ENCODE measurements around the gene AGPAT4.

Gene AGPAT4

DNA sequence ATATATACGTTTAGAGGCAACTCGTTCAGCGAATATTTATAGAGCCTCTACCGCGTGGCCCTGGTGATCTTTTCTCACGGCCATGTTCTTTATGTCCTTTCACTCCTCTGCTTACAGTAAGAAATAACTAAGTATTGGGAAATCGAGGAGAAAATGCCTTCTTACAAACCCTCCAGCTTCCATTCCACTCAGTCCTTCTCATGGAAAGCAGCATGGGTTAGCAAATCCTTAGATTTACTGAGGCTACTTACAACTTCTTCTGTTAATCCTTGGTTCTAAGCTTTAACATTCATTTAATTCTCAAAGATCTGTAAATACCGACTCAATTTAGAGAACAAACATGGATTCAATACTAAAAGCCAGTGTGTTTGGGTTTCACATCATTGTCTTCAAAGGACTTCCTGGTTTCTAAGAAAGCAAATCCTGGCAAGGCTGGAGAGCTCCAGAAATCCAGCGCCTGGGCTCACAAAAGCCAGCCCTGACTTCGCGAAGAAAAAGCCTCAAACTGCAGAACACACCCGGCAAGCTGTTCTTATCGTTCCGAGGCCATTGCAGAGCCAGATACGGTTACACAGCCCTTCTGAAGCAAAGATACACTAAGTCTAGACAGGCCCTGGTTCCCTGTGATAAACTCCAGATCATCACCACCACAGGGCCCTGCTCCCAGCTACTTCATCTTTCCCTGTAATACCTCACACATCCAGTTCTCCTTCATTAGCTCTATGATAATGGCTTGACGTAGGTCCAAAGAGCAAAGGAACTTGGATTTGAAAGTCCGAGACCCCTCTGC, 19.2 kb downstream of the AGPAT4 start:
- no peak for DNase-seq (ENCODE audit: low spot score)

DNA sequence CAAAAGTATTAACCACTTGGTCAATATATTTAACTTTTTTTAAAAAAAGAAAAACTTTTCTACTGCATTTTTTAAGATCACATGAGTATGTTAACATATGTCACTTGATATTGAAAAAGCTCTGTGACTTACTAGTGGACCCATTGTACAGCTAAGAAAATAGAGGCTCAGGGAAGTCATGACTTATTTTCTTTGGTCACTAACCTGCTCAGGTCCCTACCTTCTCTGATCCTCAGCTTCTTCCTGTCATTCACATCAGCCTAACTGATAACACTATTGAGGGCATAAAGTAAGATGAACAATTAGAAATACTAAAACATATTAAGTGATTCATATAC, 19.8 kb downstream of the AGPAT4 start:
- no peak for DNase-seq (ENCODE audit: low spot score)

DNA sequence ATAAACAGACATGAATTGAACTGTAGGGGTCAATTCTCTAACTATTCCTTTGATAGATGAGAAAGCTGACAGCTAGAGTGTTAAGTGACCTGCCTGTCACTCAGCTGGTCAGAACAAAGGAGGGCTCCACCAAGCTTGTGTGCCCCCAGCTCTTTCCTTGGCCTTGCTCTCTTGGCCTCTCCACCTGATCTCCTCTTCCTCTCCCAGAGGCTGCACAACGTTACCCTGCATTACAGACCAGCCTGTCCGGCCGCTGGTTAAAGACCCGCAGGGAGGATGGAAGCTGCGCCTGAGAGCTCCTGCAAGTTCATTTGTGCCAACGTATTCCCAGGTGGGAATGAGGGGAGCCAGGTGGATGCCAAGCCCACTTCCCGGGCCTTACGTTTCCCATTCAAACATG, 22.5 kb downstream of the AGPAT4 start:
- no peak for DNase-seq (ENCODE audit: low spot score)

DNA sequence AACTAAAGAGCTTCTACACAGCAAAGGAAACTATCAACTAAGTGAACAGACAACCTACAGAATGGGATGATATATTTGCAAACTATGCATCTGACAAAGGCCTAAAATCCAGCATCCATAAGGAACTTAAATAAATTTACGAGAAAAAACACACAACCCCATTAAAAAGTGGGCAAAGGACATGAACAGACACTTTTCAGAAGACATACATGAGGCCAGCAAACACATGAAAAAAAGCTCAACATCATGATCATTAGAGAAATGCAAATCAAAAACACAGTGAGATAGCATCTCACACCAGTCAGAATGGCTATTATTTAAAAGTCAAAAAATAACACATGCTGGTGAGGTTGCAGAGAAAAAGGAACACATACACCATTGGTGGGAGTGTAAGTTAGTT, 24.5 kb downstream of the AGPAT4 start:
- no peak for DNase-seq (ENCODE audit: low spot score)

DNA sequence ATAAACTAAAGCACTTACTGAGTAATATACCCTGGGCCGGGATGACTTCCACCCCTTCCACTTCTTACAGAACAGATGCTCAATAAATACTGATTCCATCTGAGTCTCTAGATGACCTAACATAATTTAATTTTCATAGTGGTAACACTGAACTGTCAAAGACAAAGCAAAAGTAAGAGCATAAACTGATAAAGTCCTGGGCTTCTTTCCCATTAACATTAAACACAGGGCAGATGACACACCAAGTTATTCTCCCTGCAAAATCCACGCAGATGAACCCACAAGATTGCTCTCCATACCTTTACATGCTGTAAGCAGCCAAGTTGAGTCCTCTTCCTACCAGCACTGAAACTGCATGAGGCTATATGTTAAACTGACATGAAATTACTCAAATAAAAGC, 27.1 kb downstream of the AGPAT4 start:
- no peak for DNase-seq (ENCODE audit: low spot score)

DNA sequence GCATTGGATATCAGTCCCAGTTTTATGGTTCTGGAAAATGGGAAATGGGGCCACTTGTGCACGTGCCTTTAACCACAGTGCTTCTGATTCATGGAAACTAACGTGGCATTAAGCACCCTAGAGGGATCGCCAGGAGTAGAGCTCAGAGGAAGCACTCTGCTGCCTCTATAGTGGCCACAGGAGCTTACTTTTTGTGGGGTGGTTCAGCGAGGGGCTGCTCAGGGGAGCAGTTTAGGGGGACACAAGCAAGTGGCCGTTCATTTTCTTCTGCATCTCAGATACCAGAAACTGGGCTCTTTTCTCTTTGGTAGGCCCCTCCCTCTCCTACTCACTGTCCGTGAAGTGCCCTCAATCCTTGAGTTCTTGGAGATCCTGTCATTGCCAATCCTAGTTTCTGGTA, 28.5 kb downstream of the AGPAT4 start:
- DNase-seq (ENCODE audit: low spot score) = no peak

DNA sequence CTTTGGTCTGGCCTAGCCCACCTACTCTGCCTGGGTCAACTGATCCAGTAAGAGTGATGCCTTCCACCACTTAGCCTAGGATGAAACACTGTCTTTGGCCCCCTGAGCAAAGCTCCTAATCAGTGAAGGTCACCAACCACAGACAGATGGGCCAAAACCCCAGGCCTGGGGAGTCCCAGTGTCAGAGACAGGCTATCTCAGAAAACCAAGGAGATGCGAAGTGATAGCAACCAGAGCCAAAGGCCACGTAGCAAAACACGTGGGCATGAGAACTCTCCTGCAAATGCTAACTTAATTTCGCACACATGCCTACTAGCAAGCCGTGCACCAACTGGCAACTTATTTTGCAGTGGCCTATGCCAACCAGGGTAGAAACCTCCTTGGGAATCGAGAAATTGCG, 29.1 kb downstream of the AGPAT4 start:
- DNase-seq (ENCODE audit: low spot score) = no peak

DNA sequence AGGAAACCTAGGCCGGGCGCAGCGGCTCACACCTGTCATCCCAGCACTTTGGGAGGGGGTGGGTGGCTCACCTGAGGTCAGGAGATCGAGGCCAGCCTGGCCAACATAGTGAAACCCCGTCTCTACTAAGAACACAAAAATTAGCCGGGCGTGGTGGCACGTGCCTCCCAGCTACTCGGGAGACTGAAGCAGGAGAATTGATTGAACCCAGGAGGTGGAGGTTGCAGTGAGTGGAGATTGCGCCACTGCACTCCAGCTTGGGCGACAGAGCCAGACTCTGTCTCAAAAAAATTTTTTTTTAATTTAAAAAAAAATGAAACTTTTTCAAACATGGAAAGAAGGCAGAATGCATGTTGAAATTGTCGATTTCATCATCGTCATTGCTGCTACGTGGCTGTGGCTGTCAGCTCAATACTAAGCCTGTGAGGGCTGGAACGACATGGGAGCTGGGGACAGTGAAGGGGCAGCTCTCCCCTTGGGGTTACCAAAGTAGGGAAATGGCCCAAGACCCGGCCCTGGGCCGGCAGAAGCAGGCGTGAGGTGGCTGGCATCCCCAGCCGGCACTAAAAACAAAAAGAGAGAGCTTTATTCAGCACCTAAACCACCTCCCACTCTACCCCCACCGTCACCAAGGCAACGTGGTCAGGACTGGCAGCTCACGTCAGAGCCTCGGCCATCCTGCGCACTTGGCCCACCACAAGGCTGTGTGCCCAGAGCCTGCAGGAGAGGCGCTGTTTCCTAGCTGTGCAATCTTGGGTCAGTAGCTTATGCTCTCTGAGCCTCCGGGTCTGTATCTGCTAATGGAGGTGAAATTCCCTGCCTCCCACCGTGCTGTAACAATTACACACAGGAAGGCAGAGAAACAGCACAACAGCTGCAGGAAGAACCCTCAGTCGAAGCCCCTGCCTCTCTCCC, 30.8 kb downstream of the AGPAT4 start:
- DNase-seq (ENCODE audit: low spot score) = no peak

DNA sequence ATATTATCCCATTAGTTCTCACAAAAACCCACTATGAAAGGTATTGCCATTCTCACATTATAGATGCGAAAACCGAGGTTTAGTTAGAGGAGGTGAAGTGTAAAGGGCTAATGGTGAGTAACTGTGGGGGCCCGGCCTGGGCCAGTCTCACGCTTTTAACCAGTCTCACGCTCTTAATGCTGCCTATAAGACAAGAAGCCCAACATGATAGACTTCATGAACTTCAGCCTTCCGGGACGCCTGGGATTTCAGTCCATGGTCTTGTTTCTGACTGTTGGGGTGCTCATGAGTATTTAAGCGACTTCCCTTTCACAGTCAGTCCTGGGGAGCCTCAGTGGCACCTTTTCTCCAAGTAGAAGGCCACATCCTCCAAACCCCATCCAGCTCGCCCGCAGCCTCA, 31.7 kb downstream of the AGPAT4 start:
- no peak for DNase-seq (ENCODE audit: low spot score)

DNA sequence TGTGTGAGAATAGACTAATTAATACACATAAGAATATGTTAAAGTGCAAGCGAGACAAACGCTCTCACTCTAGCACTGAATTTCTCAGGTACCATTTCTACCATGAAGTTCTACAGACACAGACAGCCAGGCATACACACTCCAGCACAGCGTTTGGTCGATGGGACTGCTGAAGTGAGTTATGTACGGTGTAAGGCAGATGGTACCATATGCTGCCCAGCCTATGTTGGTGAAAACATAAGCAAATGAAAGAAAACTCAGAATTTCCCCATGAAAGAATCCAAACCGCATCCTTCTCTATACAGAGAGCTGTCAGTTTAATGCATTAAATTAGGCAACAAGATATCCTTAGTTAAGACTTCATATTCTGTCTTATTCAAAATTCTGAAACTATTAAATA, 34.9 kb downstream of the AGPAT4 start:
- DNase-seq (ENCODE audit: low spot score) = no peak

DNA sequence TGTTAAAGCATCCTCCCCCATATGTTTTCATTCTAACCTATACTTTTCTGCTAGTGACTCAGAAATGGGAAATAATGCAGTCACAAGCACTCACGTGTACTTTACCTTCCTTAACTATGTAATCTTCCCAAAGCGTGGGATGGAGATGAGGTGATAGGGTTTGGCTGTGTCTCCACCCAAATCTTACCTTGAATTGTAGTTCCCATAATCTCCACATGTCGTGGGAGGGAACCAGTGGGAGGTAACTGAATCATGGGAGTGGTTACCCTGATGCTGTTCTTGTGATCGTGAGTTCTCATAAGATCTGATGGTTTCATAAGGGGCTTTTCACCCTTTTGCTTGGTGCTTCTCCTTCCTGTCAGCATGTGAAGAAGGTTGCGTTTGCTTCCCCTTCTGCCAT, 35.4 kb downstream of the AGPAT4 start:
- no peak for DNase-seq (ENCODE audit: low spot score)

DNA sequence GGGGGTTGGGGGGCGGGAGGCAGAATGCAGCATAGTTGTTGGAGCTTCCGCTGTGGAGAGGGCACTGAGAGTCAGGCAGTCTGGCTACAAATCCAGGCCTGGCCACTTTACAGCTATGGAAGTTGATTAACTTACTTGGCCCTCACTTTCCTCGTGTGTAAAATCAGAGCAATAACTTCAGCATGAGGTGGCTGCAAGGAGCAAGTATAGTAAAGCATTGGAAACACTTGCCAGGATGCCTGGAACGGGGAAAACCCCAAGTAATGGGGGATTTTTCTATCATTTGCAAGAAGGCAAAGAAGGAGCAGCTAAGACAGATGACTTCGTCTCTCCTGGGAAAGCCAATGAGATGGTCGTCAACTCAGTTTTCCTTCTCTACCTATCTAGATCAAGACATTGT, 35.8 kb downstream of the AGPAT4 start:
- no peak for DNase-seq (ENCODE audit: low spot score)

DNA sequence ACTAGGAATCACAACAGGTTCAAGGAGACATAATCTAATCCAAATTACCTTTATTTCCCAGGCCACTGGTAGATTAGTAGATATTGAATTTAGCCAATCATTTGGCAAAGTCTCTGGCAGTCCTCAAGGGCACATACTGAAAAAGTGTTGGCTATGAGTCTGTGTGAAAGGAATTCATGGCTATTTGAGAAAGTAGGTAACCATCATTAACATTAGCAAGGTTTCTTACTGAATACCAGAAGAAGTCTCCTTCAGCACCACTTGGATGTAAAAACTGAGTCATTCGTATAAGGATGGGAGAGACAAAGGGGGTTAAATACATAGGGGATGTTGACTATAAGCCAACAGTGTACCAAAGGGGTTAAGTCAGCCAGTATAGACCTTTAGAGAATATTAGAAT, 36.7 kb downstream of the AGPAT4 start:
- no peak for DNase-seq (ENCODE audit: low spot score)

DNA sequence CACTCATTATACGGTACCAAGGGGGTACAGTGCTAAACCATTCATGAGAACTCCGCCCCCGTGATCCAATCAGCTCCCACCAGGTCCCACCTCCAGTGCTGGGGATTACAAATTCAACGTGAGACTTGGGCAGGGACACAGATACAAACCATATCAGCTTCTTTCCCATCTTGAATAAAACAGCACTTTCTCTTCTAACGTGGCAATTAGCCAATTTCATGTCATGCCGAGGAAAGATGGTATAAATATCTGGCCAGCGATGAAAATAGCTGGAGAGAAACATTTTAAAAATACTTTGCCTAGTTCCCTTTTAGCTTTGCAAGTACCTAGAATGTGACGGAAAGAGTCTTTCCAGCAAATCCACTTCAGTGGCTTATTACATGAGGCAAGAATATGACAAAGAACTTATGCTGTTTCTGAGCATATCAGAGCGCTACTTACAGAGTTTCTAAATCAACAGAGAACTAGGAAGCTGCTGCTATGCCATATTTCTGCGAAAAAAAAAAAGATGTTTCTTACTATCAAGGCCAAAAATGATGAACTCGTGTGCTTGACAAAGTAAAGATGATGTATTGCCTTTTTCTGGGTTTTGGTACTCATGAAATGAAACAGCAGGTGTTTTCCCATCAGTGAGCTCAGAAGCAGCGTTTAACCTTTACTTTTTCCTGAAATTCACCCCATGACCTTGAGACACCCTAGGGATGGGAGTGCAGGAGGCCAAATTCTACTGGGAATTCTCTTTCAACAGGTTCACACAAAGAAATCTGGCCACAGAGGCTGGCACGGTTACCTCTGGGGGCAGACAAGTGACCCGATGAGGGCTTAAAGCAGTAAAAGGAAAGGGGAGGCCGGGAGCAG, 37.9 kb downstream of the AGPAT4 start:
- DNase-seq (ENCODE audit: low spot score) = no peak

DNA sequence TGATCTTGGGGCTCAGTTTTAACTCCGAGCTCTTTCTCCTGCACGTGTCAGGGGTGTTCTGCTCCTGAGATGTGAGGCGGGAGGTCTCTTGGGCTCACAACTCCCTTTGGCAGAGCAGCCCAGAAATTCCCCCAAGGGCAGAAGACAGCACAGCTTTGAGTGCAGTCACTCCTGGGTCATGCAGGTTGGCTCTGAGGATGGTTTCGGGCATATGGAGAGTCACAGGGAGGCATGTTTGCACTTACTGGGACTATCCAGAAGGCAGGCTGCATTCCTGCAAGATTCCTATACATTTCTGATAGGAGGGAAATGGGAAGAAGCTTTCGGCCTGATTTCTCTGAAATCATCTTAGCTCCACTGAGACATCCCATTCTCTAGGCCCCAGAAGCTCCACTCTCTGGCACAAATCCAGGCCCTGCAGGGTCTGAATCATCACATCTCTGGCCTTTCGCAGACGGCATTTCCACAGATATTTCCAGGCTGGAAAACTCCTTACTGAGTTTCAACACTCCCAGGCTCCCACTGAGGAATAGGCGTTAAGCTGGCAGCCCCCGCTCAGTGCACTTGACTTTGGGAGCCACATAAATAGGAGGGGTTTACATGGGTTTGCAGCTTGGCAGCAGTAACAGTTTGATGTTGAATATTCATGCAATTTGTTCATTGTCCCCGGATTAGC, 39.7 kb downstream of the AGPAT4 start:
- DNase-seq (ENCODE audit: low spot score) = no peak

DNA sequence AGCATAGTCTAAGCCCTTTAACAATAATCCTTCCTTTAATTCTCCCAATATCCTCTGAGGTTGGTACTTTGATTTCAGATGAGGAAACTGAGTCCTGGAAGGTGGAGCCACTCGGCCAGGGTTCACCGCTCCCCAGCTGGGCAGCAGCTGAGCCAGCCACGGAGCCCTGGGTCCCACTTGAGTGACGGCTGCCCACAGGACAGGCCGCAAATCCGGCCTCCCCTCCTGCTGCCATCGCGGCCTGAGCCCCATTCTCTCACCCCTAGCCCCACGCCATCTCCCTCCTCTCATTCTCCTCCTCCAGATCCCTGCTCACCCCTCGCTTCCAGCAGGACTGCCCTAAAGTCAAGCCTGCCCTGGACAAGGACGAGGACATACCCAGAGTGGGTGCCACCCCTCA, 41.4 kb downstream of the AGPAT4 start:
- no peak for DNase-seq (ENCODE audit: low spot score)

DNA sequence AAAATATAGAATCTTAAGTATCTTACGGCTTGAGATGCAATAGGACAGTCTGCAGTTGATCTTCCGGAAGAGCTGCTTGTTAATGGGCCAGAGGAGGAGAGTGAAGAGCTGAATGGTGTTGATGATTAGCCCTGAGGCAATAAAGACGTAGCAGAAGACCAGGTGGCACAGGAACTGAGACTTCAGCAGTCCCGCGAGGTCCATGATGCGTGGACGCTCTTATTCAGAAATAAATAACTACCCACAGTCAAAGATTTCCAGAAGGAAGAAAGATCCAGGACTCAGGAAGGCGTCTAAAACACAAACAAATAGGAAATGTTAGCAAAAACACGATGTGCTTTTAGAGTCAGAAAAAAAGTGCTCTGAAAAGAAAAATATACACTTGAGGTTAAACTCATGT, 41.9 kb downstream of the AGPAT4 start:
- no peak for DNase-seq (ENCODE audit: low spot score)

DNA sequence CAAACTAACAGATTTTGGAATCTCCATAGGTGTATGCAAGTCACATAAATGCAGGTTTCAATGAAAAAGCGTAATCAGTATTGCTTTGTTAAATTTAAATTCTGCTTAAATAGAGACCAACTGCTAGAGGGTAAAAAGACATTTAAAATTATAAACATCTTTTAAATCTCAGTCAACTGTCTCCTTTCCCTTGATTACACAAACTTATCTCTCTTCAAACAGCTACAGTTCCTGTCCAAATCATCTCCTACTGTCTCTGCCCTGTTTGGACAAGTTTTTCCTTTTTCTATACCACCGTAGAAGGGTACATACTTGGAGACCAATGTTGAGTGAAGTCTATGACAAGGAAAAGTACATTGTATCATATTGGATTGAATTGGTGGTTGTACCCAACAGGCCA, 43.5 kb downstream of the AGPAT4 start:
- DNase-seq (ENCODE audit: low spot score) = no peak

DNA sequence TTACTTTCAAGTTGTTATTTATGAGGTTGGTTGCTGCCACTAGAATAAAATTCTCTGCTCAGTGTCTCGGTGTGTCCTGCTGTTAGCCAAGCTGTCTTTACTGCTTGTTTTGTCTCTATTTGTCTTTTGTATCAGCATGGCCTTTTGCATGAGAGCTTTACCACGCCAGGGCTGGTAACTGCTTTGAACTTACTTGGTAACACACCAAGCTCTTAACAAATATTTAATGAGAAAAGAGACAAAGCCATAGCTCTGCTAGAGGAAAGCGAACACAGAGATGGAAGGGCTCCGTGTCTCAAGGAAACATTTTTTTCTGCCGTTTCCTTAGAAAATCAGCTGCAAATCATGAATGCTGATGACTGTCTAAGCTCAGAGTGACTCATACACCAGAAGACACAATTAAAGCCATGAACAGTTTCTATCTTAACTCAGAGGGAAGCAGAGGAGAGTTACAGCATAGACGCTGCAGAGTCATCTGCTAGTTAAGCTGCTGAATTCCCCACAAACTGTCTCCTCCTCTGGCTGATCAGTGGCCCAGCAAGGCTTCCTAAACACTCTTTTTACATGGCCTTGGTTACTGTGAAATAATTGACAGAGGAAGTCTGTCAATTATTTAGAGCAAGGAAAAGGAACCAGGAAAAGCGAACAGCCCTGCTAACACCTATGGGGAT, 44.8 kb downstream of the AGPAT4 start:
- no peak for DNase-seq (ENCODE audit: low spot score)

DNA sequence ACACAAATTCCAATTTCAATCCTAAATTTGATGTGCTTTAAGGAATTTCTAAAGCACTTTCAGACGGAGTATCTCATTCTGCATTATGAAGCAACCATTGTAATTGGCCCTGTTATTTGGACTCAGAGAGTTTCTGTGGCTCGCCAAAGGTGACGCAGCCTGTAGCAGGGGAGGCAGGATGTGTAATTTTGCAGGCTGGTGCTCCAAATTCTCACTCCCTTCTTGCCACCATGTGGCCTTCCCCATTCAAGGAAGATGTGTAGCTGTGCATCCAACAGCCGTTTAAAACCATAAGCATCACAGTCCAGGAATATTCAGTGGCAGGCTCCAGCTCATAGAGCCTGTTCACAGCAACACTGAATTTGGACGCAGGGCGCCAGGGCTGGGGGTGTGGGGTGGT, 45.8 kb downstream of the AGPAT4 start:
- no peak for DNase-seq (ENCODE audit: low spot score)

All from HuH-7.5 (cell line).